Osteoblast (primary cell): Measurements from ENCODE around the gene CDKN2AIP. TPM values are rescaled to one million over a fixed set of nuclear protein-coding genes. Genes with fewer than 3 reads are reported as not detected.
"Not testable (repeated sequence)": the region's sequence is repeated elsewhere in the genome, so short reads cannot be mapped to it uniquely, and the experiment has no call there.

Experiments used
- DNase-seq: peaks from one replicate; pipeline ENCODE4 v3.0.0; 2011; ENCODE audit warnings: low spot score, mixed read lengths; ENCODE audit not compliant: insufficient read length; ENCODE audit errors: missing footprints
- H2AFZ ChIP-seq: 2 replicates; pipeline ENCODE4 v1.6.0; 2011; ENCODE audit warnings: mild to moderate bottlenecking, low read length
- H3K27ac ChIP-seq: 2 replicates; pipeline ENCODE4 v1.5.1; 2011; ENCODE audit warnings: mild to moderate bottlenecking, low read depth, low read length, moderate library complexity
- H3K27me3 ChIP-seq: 2 replicates; pipeline ENCODE4 v1.6.0; 2012; ENCODE audit warnings: mild to moderate bottlenecking, control low read depth, inconsistent platforms, low read length, moderate library complexity; ENCODE audit not compliant: insufficient read depth
- H3K36me3 ChIP-seq: 2 replicates; pipeline ENCODE4 v1.5.1; 2011; ENCODE audit warnings: mild to moderate bottlenecking, low read length, control low read depth, moderate library complexity; ENCODE audit not compliant: insufficient read depth
- H3K4me1 ChIP-seq: 2 replicates; pipeline ENCODE4 v1.5.1; 2011; ENCODE audit warnings: mild to moderate bottlenecking, low read length, control low read depth, moderate library complexity; ENCODE audit not compliant: insufficient read depth
- H3K4me2 ChIP-seq: 2 replicates; pipeline ENCODE4 v1.6.0; 2011; ENCODE audit warnings: mild to moderate bottlenecking, low read length; ENCODE audit not compliant: insufficient read depth
- H3K4me3 ChIP-seq: fragments of 200-600 bp; sonication (generic); 3 replicates; pipeline ENCODE4 v1.5.1; 2012; ENCODE audit warnings: mild to moderate bottlenecking, low read length, inconsistent platforms; ENCODE audit not compliant: insufficient read depth
- H3K79me2 ChIP-seq: 2 replicates; pipeline ENCODE4 v1.6.0; 2012; ENCODE audit warnings: mild to moderate bottlenecking, low read length, control low read depth, inconsistent platforms; ENCODE audit not compliant: insufficient read depth
- H3K9me3 ChIP-seq: 2 replicates; pipeline ENCODE4 v1.5.1; 2011; ENCODE audit warnings: low read depth, low read length, control low read depth
- H4K20me1 ChIP-seq: 2 replicates; pipeline ENCODE4 v1.6.0; 2012; ENCODE audit warnings: mild to moderate bottlenecking, low read length, control low read depth; ENCODE audit not compliant: insufficient read depth
- total RNA-seq: library from RNA; depleted of rRNA; stranded (reverse); fragments of >200 nt; gene quantifications from 2 replicates; pipeline ENCODE4 v1.2.3, GENCODE V29; 2012
- TF ChIP-seq, protein P1 (sequence below): IDR thresholded peaks from 2 replicates; pipeline ENCODE4 v1.5.1; 2011; ENCODE audit warnings: mild to moderate bottlenecking, low read depth, low read length, moderate library complexity; ENCODE audit errors: extremely low read depth

CDKN2AIP gene
- total RNA-seq, 1 donor = 15.2 TPM

DNA sequence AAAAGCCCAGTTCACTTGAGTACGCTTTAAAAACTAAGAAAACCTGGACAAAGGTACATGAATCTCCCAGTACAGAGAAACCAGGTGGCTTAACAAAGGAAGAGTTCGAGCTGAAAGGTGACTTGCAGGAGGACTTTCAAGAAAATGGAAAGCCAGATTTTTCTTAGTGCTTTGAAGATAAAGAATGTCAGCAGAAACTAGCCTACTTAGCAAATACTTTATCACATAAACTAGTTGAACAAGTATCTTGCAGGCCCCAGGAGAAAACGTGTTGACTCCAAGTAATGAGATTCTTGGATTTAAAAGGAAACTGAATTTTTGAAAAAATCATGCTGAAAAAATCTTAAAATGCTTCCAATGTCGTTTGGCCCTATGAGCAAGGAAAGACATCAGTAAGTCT lies 26.4 kb downstream of the CDKN2AIP start:
- no peak overlapping the region for H3K4me3 ChIP-seq
- no peaks in the 10 kb centered on the region for H3K79me2 ChIP-seq
- no peaks in the 10 kb centered on the region for H4K20me1 ChIP-seq
- H3K36me3 ChIP-seq = no peaks in the 10 kb centered on the region
- H3K27me3 ChIP-seq = no peaks in the 10 kb centered on the region
- TF ChIP-seq, protein P1, sequence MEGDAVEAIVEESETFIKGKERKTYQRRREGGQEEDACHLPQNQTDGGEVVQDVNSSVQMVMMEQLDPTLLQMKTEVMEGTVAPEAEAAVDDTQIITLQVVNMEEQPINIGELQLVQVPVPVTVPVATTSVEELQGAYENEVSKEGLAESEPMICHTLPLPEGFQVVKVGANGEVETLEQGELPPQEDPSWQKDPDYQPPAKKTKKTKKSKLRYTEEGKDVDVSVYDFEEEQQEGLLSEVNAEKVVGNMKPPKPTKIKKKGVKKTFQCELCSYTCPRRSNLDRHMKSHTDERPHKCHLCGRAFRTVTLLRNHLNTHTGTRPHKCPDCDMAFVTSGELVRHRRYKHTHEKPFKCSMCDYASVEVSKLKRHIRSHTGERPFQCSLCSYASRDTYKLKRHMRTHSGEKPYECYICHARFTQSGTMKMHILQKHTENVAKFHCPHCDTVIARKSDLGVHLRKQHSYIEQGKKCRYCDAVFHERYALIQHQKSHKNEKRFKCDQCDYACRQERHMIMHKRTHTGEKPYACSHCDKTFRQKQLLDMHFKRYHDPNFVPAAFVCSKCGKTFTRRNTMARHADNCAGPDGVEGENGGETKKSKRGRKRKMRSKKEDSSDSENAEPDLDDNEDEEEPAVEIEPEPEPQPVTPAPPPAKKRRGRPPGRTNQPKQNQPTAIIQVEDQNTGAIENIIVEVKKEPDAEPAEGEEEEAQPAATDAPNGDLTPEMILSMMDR = no peak
- DNase-seq = no peak
- H3K9me3 ChIP-seq = no peaks in the 10 kb centered on the region
- no peak overlapping the region for H2AFZ ChIP-seq
- H3K4me1 ChIP-seq = no peaks in the 10 kb centered on the region
- H3K4me2 ChIP-seq = no peak overlapping the region
- no peak overlapping the region for H3K27ac ChIP-seq

DNA sequence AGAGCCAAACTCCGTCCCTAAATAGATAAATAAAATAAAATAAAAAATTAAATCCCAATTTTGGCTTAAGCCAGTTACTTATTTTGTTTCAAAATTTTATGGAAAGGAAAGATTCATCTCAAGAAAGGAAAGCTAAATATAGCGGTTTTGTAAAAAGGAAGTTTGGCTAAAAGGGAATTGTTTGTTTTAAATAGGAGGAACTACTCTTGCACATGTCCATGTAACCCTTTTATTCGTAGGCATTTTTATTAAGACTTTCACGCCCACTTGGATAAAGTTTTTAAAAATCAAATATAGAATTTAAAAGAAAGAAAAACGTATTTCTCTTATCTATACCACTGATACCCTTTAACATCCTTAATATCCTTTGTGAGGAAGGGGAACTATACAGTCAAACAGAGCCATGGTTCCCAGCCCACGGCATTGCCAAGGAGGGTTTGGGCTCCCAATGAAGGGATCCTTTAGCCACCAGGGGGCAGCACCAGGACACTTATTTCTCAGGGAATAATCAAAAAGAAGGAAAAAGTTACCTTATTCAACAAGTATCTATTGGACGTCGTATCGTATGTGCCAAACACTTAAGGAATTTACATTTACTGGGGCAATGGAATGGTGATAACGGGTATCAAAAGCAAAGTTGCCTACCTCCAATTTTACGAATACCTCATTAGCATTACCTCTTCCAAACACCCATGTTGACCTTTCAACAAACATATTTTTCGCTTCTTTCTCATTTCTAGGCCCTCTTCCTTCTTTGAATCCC lies 27.7 kb downstream of the CDKN2AIP start:
- DNase-seq = peak; percentile 73
- no peak overlapping the region for H3K4me3 ChIP-seq

DNA sequence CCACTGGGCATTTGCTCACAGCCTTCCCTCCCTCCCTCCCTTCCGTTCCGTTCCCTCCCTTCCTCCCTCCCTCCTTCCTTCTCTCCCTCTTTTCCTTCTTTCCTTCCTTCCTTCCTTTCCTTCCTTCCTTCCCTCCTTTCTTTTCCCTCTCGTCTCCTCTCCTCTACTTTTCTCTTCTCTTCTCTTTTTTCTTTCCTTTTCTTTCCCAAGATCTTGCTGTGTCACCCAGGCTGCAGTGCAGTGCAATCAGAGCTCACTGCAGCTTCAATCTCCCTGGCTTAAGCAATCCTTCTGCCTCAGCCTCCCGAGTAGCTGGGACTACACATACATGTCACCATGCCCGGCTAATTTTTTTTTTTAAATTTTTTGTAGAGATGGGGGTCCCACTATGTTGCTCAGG lies 33.7 kb downstream of the CDKN2AIP start:
- Histone ChIP-seq H3K79me2 (no peaks in the 10 kb centered on the region), H3K27me3 (no peaks in the 10 kb centered on the region), H3K4me2 (peak overlapping the region; percentile 63), H3K9me3 (no peaks in the 10 kb centered on the region), H2AFZ (peak overlapping the region; percentile 70), H4K20me1 (no peaks in the 10 kb centered on the region), H3K4me3 (peak overlapping the region; percentile 19), H3K4me1 (peaks cover 3% of the 10 kb centered on the region), H3K27ac (no peak overlapping the region), H3K36me3 (no peaks in the 10 kb centered on the region)
- TF ChIP-seq, protein P1 = no peak
- no peak for DNase-seq

More for the DNA sequence above, 27.7 kb downstream of the CDKN2AIP start:
- H2AFZ ChIP-seq = peak overlapping the region; percentile 43
- H3K27me3 ChIP-seq = no peaks in the 10 kb centered on the region
- no peaks in the 10 kb centered on the region for H3K9me3 ChIP-seq
- TF ChIP-seq, protein P1 = peak; percentile 92
- H3K36me3 ChIP-seq = no peaks in the 10 kb centered on the region
- H4K20me1 ChIP-seq = no peaks in the 10 kb centered on the region
- H3K4me2 ChIP-seq = peak overlapping the region; percentile 25
- no peak overlapping the region for H3K27ac ChIP-seq
- H3K79me2 ChIP-seq = no peaks in the 10 kb centered on the region
- H3K4me1 ChIP-seq = no peaks in the 10 kb centered on the region

DNA sequence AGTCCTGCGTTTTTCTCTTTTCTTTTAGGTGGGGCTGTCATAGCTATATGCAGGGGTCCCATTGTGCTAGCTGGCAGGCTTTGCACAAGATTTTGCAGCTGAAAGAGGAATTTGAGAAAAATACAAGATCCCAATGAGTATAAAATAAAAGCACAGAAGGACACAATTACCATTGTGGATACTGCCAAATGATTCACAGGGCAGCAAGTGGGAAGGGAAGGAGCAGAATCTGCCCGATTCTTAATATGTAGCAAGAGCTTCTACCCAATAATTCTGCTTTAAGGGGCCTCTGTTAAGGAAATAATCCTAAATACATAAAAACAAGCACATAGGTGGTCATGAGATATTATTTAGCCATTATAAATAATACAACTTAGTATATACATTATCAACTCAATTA lies 34.5 kb downstream of the CDKN2AIP start:
- no peaks in the 10 kb centered on the region for H3K79me2 ChIP-seq
- no peaks in the 10 kb centered on the region for H3K9me3 ChIP-seq
- no peaks in the 10 kb centered on the region for H3K27me3 ChIP-seq
- H2AFZ ChIP-seq = no peak overlapping the region
- no peaks in the 10 kb centered on the region for H3K36me3 ChIP-seq
- peaks cover 3% of the 10 kb centered on the region for H3K4me1 ChIP-seq
- H4K20me1 ChIP-seq = no peaks in the 10 kb centered on the region
- DNase-seq = no peak
- TF ChIP-seq, protein P1 = no peak
- H3K4me2 ChIP-seq = no peak overlapping the region
- H3K27ac ChIP-seq = no peak overlapping the region
- H3K4me3 ChIP-seq = no peak overlapping the region

DNA sequence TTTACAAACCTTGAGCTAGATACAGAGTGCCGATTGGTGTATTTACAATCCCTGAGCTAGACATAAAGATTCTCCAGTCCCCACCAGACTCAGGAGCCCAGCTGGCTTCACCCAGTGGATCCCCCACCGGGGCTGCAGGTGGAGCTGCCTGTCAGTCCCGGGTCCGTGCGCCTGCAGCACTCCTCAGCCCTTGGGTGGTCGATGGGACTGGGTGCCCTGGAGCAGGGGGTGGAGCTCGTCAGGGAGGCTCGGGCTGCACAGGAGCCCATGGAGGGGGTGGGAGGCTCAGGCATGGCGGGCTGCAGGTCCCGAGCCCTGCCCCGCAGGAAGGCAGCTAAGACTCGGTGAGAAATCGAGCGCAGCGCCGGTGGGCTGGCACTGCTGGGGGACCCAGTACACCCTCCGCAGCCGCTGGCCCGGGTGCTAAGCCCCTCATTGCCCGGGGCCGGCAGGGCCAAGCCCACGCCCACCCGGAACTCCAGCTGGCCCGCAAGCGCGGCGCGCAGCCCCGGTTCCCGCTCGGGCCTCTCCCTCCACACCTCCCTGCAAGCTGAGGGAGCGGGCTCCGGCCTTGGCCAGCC lies 38.2 kb downstream of the CDKN2AIP start:
- H3K27ac ChIP-seq, H4K20me1 ChIP-seq, H3K9me3 ChIP-seq, H3K36me3 ChIP-seq, H3K4me2 ChIP-seq, H3K4me1 ChIP-seq, H3K27me3 ChIP-seq, H3K4me3 ChIP-seq, H2AFZ ChIP-seq, DNase-seq, H3K79me2 ChIP-seq: not testable (repeated sequence)
